IMR-90 (cell line): ENCODE results near the gene CYP1A2. TPM values are rescaled to one million over a fixed set of nuclear protein-coding genes. Genes with fewer than 3 reads are reported as not detected.

ENCODE experiments used
- ATAC-seq: fragments of 200-7000 bp; cut with Tn5 transposase; 2 replicates; pipeline ENCODE4 v1.9.1; 2020; ENCODE audit warnings: low read depth, mild to moderate bottlenecking, moderate library complexity
- BruUV-seq: library from RNA; stranded (reverse); fragments of 400-500 nt; replicated peaks from 2 replicates; lab custom pipeline; 2021; lab: Mats Ljungman, UMichigan
- CTCF ChIA-PET: fragments of 300-600 bp; formaldehyde crosslinking; extraction: SDS; loops from one replicate; lab custom pipeline; 2021; ENCODE audit warnings: antibody characterized with exemption; lab: Yijun Ruan, JAX
- POLR2A ChIA-PET: fragments of 300-600 bp; sonication (Branson Sonifier 250); formaldehyde crosslinking; loops from one replicate; lab custom pipeline; 2022; ENCODE audit warnings: antibody characterized with exemption; ENCODE audit not compliant: unreplicated experiment; lab: Charles Lee
- DNase-seq: peaks from one replicate; pipeline ENCODE4 v3.0.0; 2013
- H2AFZ ChIP-seq: replicated peaks from 2 replicates; pipeline ENCODE3; 2013; ENCODE audit warnings: low read length, mild to moderate bottlenecking; ENCODE audit not compliant: poor library complexity
- H2AK5ac ChIP-seq: 2 replicates; pipeline ENCODE4 v1.6.1; 2013; ENCODE audit warnings: low read depth, low read length, inconsistent platforms
- H2AK9ac ChIP-seq: replicated peaks from 2 replicates; pipeline ENCODE3; 2013; ENCODE audit warnings: mild to moderate bottlenecking, low read depth, low read length, moderate library complexity; ENCODE audit not compliant: poor library complexity
- H2BK120ac ChIP-seq: 2 replicates; pipeline ENCODE4 v1.6.1; 2013; ENCODE audit warnings: low read depth, low read length, inconsistent platforms
- H2BK15ac ChIP-seq: 3 replicates; pipeline ENCODE4 v1.6.1; 2013; ENCODE audit warnings: low read depth, low read length, inconsistent platforms
- H2BK20ac ChIP-seq: 2 replicates; pipeline ENCODE4 v1.6.1; 2013; ENCODE audit warnings: low read depth, mild to moderate bottlenecking, inconsistent platforms, low read length, moderate library complexity
- H2BK5ac ChIP-seq: 2 replicates; pipeline ENCODE4 v1.6.1; 2013; ENCODE audit warnings: mild to moderate bottlenecking, low read depth, low read length, inconsistent platforms; ENCODE audit not compliant: poor library complexity, severe bottlenecking
- H3K14ac ChIP-seq: replicated peaks from 2 replicates; pipeline ENCODE4 v1.6.1; 2013; ENCODE audit warnings: low read depth, low read length, inconsistent platforms
- H3K18ac ChIP-seq: 2 replicates; pipeline ENCODE4 v1.6.1; 2013; ENCODE audit warnings: low read depth, low read length, control low read depth
- H3K23ac ChIP-seq: 2 replicates; pipeline ENCODE4 v1.6.1; 2013; ENCODE audit warnings: low read depth, low read length, inconsistent platforms
- H3K27ac ChIP-seq: 2 replicates; pipeline ENCODE4 v1.5.1; 2013; ENCODE audit warnings: mild to moderate bottlenecking, control low read depth, low read length; ENCODE audit not compliant: insufficient read depth
- H3K27me3 ChIP-seq: 2 replicates; pipeline ENCODE4 v1.6.1; 2013; ENCODE audit warnings: low read length; ENCODE audit not compliant: control insufficient read depth, insufficient read depth
- H3K36me3 ChIP-seq: 2 replicates; pipeline ENCODE4 v1.6.1; 2013; ENCODE audit warnings: low read length, mixed read lengths; ENCODE audit not compliant: control insufficient read depth, insufficient read depth
- H3K4ac ChIP-seq: 2 replicates; pipeline ENCODE4 v1.6.1; 2013; ENCODE audit warnings: low read depth, low read length, inconsistent platforms
- H3K4me1 ChIP-seq: 2 replicates; pipeline ENCODE4 v1.6.1; 2013; ENCODE audit warnings: low read length, mixed read lengths; ENCODE audit not compliant: control insufficient read depth, insufficient read depth
- H3K4me2 ChIP-seq: 2 replicates; pipeline ENCODE4 v1.6.1; 2013; ENCODE audit warnings: low read depth, mild to moderate bottlenecking, control low read depth, low read length, moderate library complexity
- H3K4me3 ChIP-seq: 2 replicates; pipeline ENCODE4 v1.5.1; 2013; ENCODE audit warnings: low read depth, mild to moderate bottlenecking, control low read depth, low read length, moderate library complexity; ENCODE audit not compliant: insufficient read depth
- H3K56ac ChIP-seq: 2 replicates; pipeline ENCODE4 v1.6.1; 2013; ENCODE audit warnings: low read length, inconsistent platforms; ENCODE audit not compliant: insufficient read depth; ENCODE audit errors: extremely low read depth
- H3K79me1 ChIP-seq, 2 experiments: 2 replicates each; pipeline ENCODE4 v1.6.1; 2013; ENCODE audit warnings: low read length in 2 of 2, inconsistent platforms in 1 of 2, low read depth in 1 of 2
- H3K9ac ChIP-seq: 2 replicates; pipeline ENCODE4 v1.6.1; 2013; ENCODE audit warnings: low read depth, low read length, control low read depth
- H3K9me1 ChIP-seq: 2 replicates; pipeline ENCODE4 v1.6.1; 2013; ENCODE audit warnings: low read length, inconsistent platforms; ENCODE audit not compliant: insufficient read depth
- H3K9me3 ChIP-seq: 2 replicates; pipeline ENCODE4 v1.6.1; 2013; ENCODE audit warnings: low read length; ENCODE audit not compliant: control insufficient read depth, insufficient read depth
- H4K20me1 ChIP-seq: 2 replicates; pipeline ENCODE4 v1.6.1; 2013; ENCODE audit warnings: low read length, inconsistent platforms; ENCODE audit not compliant: insufficient read depth
- H4K5ac ChIP-seq: 2 replicates; pipeline ENCODE4 v1.6.1; 2013; ENCODE audit warnings: mild to moderate bottlenecking, low read depth, low read length, control low read depth
- H4K8ac ChIP-seq, 2 experiments: 2 replicates each; pipeline ENCODE4 v1.6.1; 2013; ENCODE audit warnings: low read depth in 2 of 2, low read length in 2 of 2, control low read depth in 1 of 2, inconsistent platforms in 1 of 2
- H4K91ac ChIP-seq: 2 replicates; pipeline ENCODE4 v1.6.1; 2013; ENCODE audit warnings: low read depth, low read length, inconsistent platforms; ENCODE audit not compliant: insufficient read depth
- BHLHE40 ChIP-seq: fragments of 150-350 bp; IDR thresholded peaks from 2 replicates; pipeline ENCODE4 v1.6.1; 2016; ENCODE audit warnings: mild to moderate bottlenecking, low read depth, low read length
- CEBPB ChIP-seq: IDR thresholded peaks from 2 replicates; pipeline ENCODE4 v1.6.1; 2012; ENCODE audit warnings: low read depth, low read length, improper control_type of control experiment
- CHD1 ChIP-seq: IDR thresholded peaks from 2 replicates; pipeline ENCODE4 v1.6.1; 2012; ENCODE audit warnings: low read depth, low read length, improper control_type of control experiment
- ELK1 ChIP-seq: fragments of 150-350 bp; IDR thresholded peaks from 2 replicates; pipeline ENCODE4 v1.6.1; 2016; ENCODE audit warnings: low read depth, mild to moderate bottlenecking, low read length, moderate library complexity, borderline replicate concordance
- MAZ ChIP-seq: IDR thresholded peaks from 2 replicates; pipeline ENCODE4 v1.6.1; 2012; ENCODE audit warnings: low read depth, mild to moderate bottlenecking, low read length, improper control_type of control experiment, moderate library complexity, borderline replicate concordance
- MXI1 ChIP-seq: IDR thresholded peaks from 2 replicates; pipeline ENCODE4 v1.6.1; 2012; ENCODE audit warnings: low read depth, mild to moderate bottlenecking, low read length, moderate library complexity, borderline replicate concordance
- NFE2L2 ChIP-seq: fragments of 150-350 bp; IDR thresholded peaks from 2 replicates; pipeline ENCODE4 v1.6.1; 2016; ENCODE audit warnings: low read depth, mild to moderate bottlenecking, low read length
- POLR2A ChIP-seq: IDR thresholded peaks from 2 replicates; pipeline ENCODE4 v1.6.1; 2012; ENCODE audit warnings: mild to moderate bottlenecking, low read depth, low read length
- SMC3 ChIP-seq: fragments of 150-350 bp; IDR thresholded peaks from 2 replicates; pipeline ENCODE4 v1.6.1; 2016; ENCODE audit warnings: low read depth, mild to moderate bottlenecking, antibody characterized with exemption, low read length, moderate library complexity
- USF2 ChIP-seq: fragments of 150-350 bp; IDR thresholded peaks from 2 replicates; pipeline ENCODE4 v1.6.1; 2017; ENCODE audit warnings: mild to moderate bottlenecking, antibody characterized with exemption, low read length, low read depth
- WGBS, 2 experiments: methylation state at CpG; one replicate each; pipeline versions ENCODE4 v1.1.5 to v1.1.7; 2013; ENCODE audit warnings: missing lambda C conversion rate in 2 of 2; ENCODE audit not compliant: insufficient read length in 1 of 2; ENCODE audit errors: extremely low coverage in 2 of 2; 5-methylcytosine and 5-hydroxymethylcytosine counted together
- dilution Hi-C: fragments of 300-500 bp; cut with HindIII; formaldehyde crosslinking; loops from one replicate; pipeline ENCODE4 v1.14.3; 2018; ENCODE audit warnings: low sequenced_read_pairs; ENCODE audit not compliant: unreplicated experiment
- in situ Hi-C: fragments of 300-500 bp; cut with MboI; formaldehyde crosslinking; loops from 3 replicates; pipeline ENCODE4 v1.14.3; 2019; ENCODE audit warnings: low sequenced_read_pairs, inconsistent platforms, mixed read lengths
- intact Hi-C: fragments of 100-400 bp; cut with micrococcal nuclease; formaldehyde crosslinking; loops from 2 replicates; pipeline ENCODE4 v1.10.0; 2022
- polyA plus RNA-seq, 3 experiments: library from polyadenylated mRNA; depleted of rRNA; stranded (reverse); fragments of >200 nt; gene quantifications; 2 replicates each; pipeline ENCODE4 v1.2.3, GENCODE V29; 2012; ENCODE audit warnings: low replicate concordance in 1 of 3
- total RNA-seq: library from RNA; depleted of rRNA; stranded (reverse); fragments of >200 nt; gene quantifications from 2 replicates; pipeline ENCODE4 v1.2.3, GENCODE V29; 2012

Gene CYP1A2
- total and polyA plus RNA-seq, 2 of the 4 experiments (the other 2 are of a cell fraction): not detected

- no peak for TF ChIP-seq SMC3
- TF ChIP-seq USF2: no peak
- TF ChIP-seq CHD1: no peak
- TF ChIP-seq ELK1: no peak
- no peak for TF ChIP-seq MXI1
- no peak for TF ChIP-seq NFE2L2
- TF ChIP-seq BHLHE40: no peak
- no peak for TF ChIP-seq POLR2A
- no peak for TF ChIP-seq CEBPB
- TF ChIP-seq MAZ: no peak; the same call in 1 of the 2 replicates
- H2BK5ac ChIP-seq: no peak overlapping the region
- H3K27me3 ChIP-seq: no peaks in the 10 kb centered on the region
- peaks cover 2% of the 10 kb centered on the region; the same call in 1 of the 2 replicates for H3K36me3 ChIP-seq
- H3K4me1 ChIP-seq: peaks cover 32% of the 10 kb centered on the region
- H3K56ac ChIP-seq: no peak overlapping the region
- no peak overlapping the region; the same call in 1 of the 2 replicates for H3K4ac ChIP-seq
- no peak for ATAC-seq
- no peak overlapping the region for H2AK5ac ChIP-seq
- H4K20me1 ChIP-seq: peaks cover 91% of the 10 kb centered on the region
- no peak overlapping the region; a peak in 1 of 4 replicates for H4K8ac ChIP-seq
- no peaks in the 10 kb centered on the region for H3K9me3 ChIP-seq
- no peak overlapping the region for H4K5ac ChIP-seq
- H2BK15ac ChIP-seq: no peak overlapping the region
- WGBS, 2 experiments: 17% methylated on average over 1 of the region's 7 CpGs; no CpG with 5 or more reads in 1 of the 2 experiments
- no peak overlapping the region for H2BK20ac ChIP-seq
- no peak overlapping the region for H3K9ac ChIP-seq
- no peak overlapping the region for H4K91ac ChIP-seq
- H3K18ac ChIP-seq: no peak overlapping the region
- H3K27ac ChIP-seq: no peak overlapping the region
- peaks cover 20 to 92% of the 10 kb centered on the region in 2 experiments for H3K79me1 ChIP-seq
- peak overlapping the region; percentile 0 for H2AFZ ChIP-seq
- in situ Hi-C loops: no loop called here
- no peak overlapping the region for H3K4me3 ChIP-seq
- DNase-seq: no peak
- ChIA-PET CTCF (interaction anchor here (0.7 to 1.5 kb wide), 5 partner anchors 12 to 288 kb away, joined by 3 to 5 read pairs (median 3); no protein-coding TSS in a partner anchor), POLR2A (interaction anchor here (0.6 kb wide), 1 partner anchor 235 kb away, joined by 17 read pairs; no protein-coding TSS in a partner anchor)
- intact Hi-C loops: no loop called here
- H3K14ac ChIP-seq: no peak overlapping the region
- H3K23ac ChIP-seq: peak overlapping the region; percentile 46; the same call in 1 of the 2 replicates
- H3K9me1 ChIP-seq: peaks cover 45% of the 10 kb centered on the region
- no peak overlapping the region for H3K4me2 ChIP-seq
- no TSS peak for BruUV-seq
- dilution Hi-C loops: no loop called here
- peak overlapping the region; percentile 76 for H2AK9ac ChIP-seq
- H2BK120ac ChIP-seq: no peak overlapping the region
Observed at GRCh38 chr15:74788042-74788682, 39.5 kb downstream of the CYP1A2 start.
